ENCODE data around the gene MTHFD2L.

GRCh38 chr4:74330295-74330750, 172.4 kb downstream of the MTHFD2L start:
- TF ChIP-seq REST (IDR thresholded peaks at IDR 0.05; ENCODE audit: borderline replicate concordance) (no peak), CTCF (IDR thresholded peaks at IDR 0.05; ENCODE audit: poor library complexity, severe bottlenecking) (no peak), EZH2 (IDR thresholded peaks at IDR 0.05; ENCODE audit: borderline replicate concordance, insufficient read depth, low read length, poor library complexity, severe bottlenecking) (no peak), MXI1 (conservative IDR thresholded peaks at IDR 0.05; ENCODE audit: poor library complexity, severe bottlenecking) (no peak), TAF1 (IDR thresholded peaks at IDR 0.05; ENCODE audit: low read depth) (no peak), EP300 (conservative IDR thresholded peaks at IDR 0.05; ENCODE audit: poor library complexity, severe bottlenecking) (no peak), RAD21 (conservative IDR thresholded peaks at IDR 0.05) (no peak), POLR2AphosphoS5 (IDR thresholded peaks at IDR 0.05) (no peak)

All from neural cell (in vitro differentiated cells).